ENCODE data around the gene KRT13.
"Not testable (repeated sequence)": the region's sequence is repeated elsewhere in the genome, so short reads cannot be mapped to it uniquely, and the experiment has no call there.

The KRT13 gene

DNA sequence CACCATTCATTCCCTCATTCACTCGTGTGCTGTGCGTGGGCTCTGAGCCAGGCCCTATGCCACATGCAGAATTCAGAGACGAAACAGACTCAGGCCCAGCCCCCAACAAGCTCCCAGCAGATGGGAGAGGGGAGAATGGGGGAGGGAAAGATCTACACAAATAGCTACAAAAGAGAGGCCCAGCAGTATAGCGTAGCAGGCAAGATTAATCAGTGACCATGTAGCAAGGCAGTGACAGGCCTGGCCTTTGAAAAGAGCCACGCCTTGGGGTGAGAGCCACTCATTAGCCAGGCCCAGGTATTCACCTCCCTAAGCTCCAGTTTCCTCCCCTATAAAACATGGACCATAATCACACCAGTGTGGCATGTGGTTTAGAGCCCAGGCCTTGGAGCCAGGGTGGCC lies 39.1 kb upstream of the KRT13 start:
- Histone ChIP-seq H3K9me3 (ENCODE audit: control insufficient read depth, insufficient read depth, low read length) (no peaks in the 10 kb centered on the region), H3F3A (ENCODE audit: control insufficient read depth, insufficient read depth) (no peaks in the 10 kb centered on the region), H3K4me3 (ENCODE audit: low read length) (no peak overlapping the region), H3K4me1 (ENCODE audit: control insufficient read depth, low read length) (peaks cover 5% of the 10 kb centered on the region), H3K9me2 (replicated peaks; ENCODE audit: control insufficient read depth, low read length) (no peaks in the 10 kb centered on the region), H3K27me3 (ENCODE audit: control insufficient read depth, low read length) (no peaks in the 10 kb centered on the region; the same call in 1 of the 2 replicates), H3K27ac (ENCODE audit: low read depth, low read length) (no peak overlapping the region), H4K20me1 (ENCODE audit: control insufficient read depth, insufficient read depth, low read depth, low read length) (no peaks in the 10 kb centered on the region), H3K79me2 (ENCODE audit: control insufficient read depth, low read length) (no peaks in the 10 kb centered on the region), H3K4me2 (ENCODE audit: low read length) (no peak overlapping the region), H3K36me3 (ENCODE audit: control insufficient read depth, low read length) (no peaks in the 10 kb centered on the region)
- TF ChIP-seq, protein P1, sequence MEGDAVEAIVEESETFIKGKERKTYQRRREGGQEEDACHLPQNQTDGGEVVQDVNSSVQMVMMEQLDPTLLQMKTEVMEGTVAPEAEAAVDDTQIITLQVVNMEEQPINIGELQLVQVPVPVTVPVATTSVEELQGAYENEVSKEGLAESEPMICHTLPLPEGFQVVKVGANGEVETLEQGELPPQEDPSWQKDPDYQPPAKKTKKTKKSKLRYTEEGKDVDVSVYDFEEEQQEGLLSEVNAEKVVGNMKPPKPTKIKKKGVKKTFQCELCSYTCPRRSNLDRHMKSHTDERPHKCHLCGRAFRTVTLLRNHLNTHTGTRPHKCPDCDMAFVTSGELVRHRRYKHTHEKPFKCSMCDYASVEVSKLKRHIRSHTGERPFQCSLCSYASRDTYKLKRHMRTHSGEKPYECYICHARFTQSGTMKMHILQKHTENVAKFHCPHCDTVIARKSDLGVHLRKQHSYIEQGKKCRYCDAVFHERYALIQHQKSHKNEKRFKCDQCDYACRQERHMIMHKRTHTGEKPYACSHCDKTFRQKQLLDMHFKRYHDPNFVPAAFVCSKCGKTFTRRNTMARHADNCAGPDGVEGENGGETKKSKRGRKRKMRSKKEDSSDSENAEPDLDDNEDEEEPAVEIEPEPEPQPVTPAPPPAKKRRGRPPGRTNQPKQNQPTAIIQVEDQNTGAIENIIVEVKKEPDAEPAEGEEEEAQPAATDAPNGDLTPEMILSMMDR (IDR thresholded peaks at IDR 0.05; ENCODE audit: low read depth, low read length, poor library complexity, severe bottlenecking): no peak
- no peak for TF ChIP-seq EZH2phosphoT487 (IDR thresholded peaks at IDR 0.05; ENCODE audit: borderline replicate concordance, low read length)

DNA sequence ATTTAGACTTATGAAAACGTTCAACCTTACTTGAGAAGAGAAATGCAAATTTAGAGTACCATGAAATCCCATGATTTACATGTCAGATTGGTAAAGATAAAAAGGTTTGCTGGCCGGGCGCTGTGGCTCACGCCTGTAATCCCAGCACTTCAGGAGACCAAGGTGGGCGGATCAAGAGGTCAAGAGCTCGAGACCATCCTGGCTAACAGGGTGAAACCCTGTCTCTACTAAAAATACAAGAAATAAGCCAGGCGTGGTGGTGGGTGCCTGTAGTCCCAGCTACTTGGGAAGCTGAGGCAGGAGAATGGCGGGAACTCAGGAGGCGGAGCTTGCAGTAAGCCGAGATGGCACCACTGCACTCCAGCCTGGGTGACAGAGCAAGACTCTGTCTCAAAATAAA lies 37.4 kb upstream of the KRT13 start:
- not testable (repeated sequence) for H3K4me1 ChIP-seq (ENCODE audit: control insufficient read depth, low read length); H3K9me3 ChIP-seq (ENCODE audit: control insufficient read depth, insufficient read depth, low read length); H3K36me3 ChIP-seq (ENCODE audit: control insufficient read depth, low read length); H3K27me3 ChIP-seq (ENCODE audit: control insufficient read depth, low read length); H3K79me2 ChIP-seq (ENCODE audit: control insufficient read depth, low read length); H3K27ac ChIP-seq (ENCODE audit: low read depth, low read length); H3K4me2 ChIP-seq (ENCODE audit: low read length); H3F3A ChIP-seq (ENCODE audit: control insufficient read depth, insufficient read depth); H4K20me1 ChIP-seq (ENCODE audit: control insufficient read depth, insufficient read depth, low read depth, low read length); H3K9me2 ChIP-seq (replicated peaks; ENCODE audit: control insufficient read depth, low read length); H3K4me3 ChIP-seq (ENCODE audit: low read length)

DNA sequence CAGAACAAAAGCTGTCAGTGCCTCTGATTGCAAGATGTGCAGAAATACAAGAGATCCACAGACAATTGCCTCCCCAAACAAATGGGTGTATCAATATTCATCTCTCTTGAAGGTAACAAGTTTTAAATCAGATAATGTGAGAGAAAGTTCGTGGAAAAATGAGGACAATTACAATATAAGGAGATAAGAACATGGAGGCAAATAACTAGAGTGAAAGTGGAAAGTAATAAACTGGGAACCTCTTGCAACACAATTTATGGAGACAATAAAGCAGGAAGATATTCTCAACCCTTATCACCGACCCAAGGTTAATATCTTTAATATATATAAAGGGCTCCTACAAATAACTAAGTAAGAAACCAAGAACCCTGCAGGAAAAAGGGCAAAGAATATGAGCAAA lies 36.9 kb upstream of the KRT13 start:
- H3K4me1 ChIP-seq (ENCODE audit: control insufficient read depth, low read length): no peaks in the 10 kb centered on the region
- H3K79me2 ChIP-seq (ENCODE audit: control insufficient read depth, low read length): no peaks in the 10 kb centered on the region
- H3K9me2 ChIP-seq (replicated peaks; ENCODE audit: control insufficient read depth, low read length): no peaks in the 10 kb centered on the region
- H3K4me2 ChIP-seq (ENCODE audit: low read length): no peak overlapping the region
- TF ChIP-seq, protein P1 (IDR thresholded peaks at IDR 0.05; ENCODE audit: low read depth, low read length, poor library complexity, severe bottlenecking): no peak
- TF ChIP-seq EZH2phosphoT487 (IDR thresholded peaks at IDR 0.05; ENCODE audit: borderline replicate concordance, low read length): no peak
- no peak overlapping the region for H3K4me3 ChIP-seq (ENCODE audit: low read length)
- no peaks in the 10 kb centered on the region for H3K9me3 ChIP-seq (ENCODE audit: control insufficient read depth, insufficient read depth, low read length)
- H3K27me3 ChIP-seq (ENCODE audit: control insufficient read depth, low read length): no peaks in the 10 kb centered on the region; the same call in 1 of the 2 replicates
- H3F3A ChIP-seq (ENCODE audit: control insufficient read depth, insufficient read depth): no peaks in the 10 kb centered on the region
- H4K20me1 ChIP-seq (ENCODE audit: control insufficient read depth, insufficient read depth, low read depth, low read length): no peaks in the 10 kb centered on the region
- H3K27ac ChIP-seq (ENCODE audit: low read depth, low read length): no peak overlapping the region
- no peaks in the 10 kb centered on the region for H3K36me3 ChIP-seq (ENCODE audit: control insufficient read depth, low read length)

DNA sequence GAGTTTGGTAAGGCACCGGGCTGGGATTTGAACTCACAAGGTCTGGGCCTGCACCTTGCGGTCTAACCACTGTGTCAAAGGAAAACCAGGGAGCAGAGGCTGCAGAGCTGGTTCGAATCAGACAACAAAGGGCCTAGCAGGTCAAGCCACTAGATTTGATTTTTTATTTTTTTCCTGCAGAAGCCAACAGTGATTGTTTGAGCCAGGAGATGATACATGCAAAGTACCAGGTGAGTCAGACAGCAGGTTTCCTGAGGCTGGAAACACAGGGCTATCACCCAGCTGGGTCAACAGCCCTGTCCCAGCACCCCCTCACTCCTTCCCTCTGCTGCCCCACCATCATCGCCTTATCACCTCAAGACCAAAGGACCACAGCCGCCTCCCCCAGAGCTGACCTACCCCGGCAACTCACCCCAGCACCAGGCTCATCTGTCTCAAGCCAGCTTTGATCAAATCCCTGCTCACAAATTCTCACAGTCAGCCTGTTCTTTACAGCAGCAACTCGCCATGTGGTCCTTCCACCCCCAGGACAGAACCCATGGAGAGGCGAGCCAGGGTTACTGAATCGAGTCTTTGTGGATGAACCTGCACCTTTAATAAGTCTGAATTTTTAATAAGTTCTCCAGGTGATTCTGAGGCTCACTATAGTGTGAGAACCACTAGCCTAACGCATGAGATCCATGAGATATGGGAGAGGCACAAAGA lies 35.7 kb upstream of the KRT13 start:
- Histone ChIP-seq H3K9me3 (ENCODE audit: control insufficient read depth, insufficient read depth, low read length) (no peaks in the 10 kb centered on the region), H3K9me2 (replicated peaks; ENCODE audit: control insufficient read depth, low read length) (no peaks in the 10 kb centered on the region), H4K20me1 (ENCODE audit: control insufficient read depth, insufficient read depth, low read depth, low read length) (no peaks in the 10 kb centered on the region), H3F3A (ENCODE audit: control insufficient read depth, insufficient read depth) (no peaks in the 10 kb centered on the region), H3K4me3 (ENCODE audit: low read length) (no peak overlapping the region), H3K4me1 (ENCODE audit: control insufficient read depth, low read length) (no peaks in the 10 kb centered on the region), H3K4me2 (ENCODE audit: low read length) (no peak overlapping the region), H3K27me3 (ENCODE audit: control insufficient read depth, low read length) (no peaks in the 10 kb centered on the region; the same call in 1 of the 2 replicates), H3K79me2 (ENCODE audit: control insufficient read depth, low read length) (no peaks in the 10 kb centered on the region), H3K27ac (ENCODE audit: low read depth, low read length) (no peak overlapping the region), H3K36me3 (ENCODE audit: control insufficient read depth, low read length) (no peaks in the 10 kb centered on the region)
- TF ChIP-seq, protein P1 (IDR thresholded peaks at IDR 0.05; ENCODE audit: low read depth, low read length, poor library complexity, severe bottlenecking): no peak
- TF ChIP-seq EZH2phosphoT487 (IDR thresholded peaks at IDR 0.05; ENCODE audit: borderline replicate concordance, low read length): no peak

All from DOHH2 (cell line).